Panc1 (cell line): Measurements from ENCODE around the gene SRGAP3.

Source experiments
- CTCF ChIP-seq: fragments of 450-650 bp; IDR thresholded peaks from 2 replicates; pipeline ENCODE4 v1.5.1; 2017; ENCODE audit warnings: mild to moderate bottlenecking
- POLR2AphosphoS5 ChIP-seq: IDR thresholded peaks from 2 replicates; pipeline ENCODE4 v1.6.1; 2012; ENCODE audit warnings: mild to moderate bottlenecking, low read depth, low read length, moderate library complexity
- TF ChIP-seq, protein P1 (sequence below), 2 experiments: IDR thresholded peaks; 2 replicates each; pipeline ENCODE4 v1.6.1; 2011 to 2012; ENCODE audit warnings: low read depth in 2 of 2, control low read depth in 1 of 2, low read length in 1 of 2, mild to moderate bottlenecking in 1 of 2, moderate library complexity in 1 of 2; ENCODE audit not compliant: insufficient read depth in 1 of 2

DNA sequence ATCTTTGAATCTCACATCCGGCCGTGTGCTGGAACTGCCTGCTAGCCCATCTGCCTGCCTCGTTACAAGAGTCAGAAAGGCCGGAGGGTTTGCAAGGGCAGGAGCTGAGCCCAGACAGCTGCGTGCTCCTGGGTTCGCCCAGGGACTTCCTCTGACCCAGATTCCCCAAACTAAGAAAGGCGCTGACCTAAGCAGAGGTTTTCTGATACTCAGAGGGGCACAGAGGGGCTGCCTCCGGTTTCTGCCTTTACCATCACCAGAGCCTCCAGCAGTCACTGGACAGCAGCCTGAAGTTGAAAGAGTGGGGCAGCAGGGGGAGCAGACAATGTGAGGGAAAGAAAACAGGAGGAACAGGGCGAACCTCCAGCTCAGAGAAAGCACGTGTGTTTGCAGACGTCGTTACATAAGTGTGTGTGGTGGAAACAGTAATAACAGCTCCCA is 252.7 kb downstream of the SRGAP3 start:
- no peak for TF ChIP-seq CTCF
- no peak for TF ChIP-seq POLR2AphosphoS5
- TF ChIP-seq, protein P1, sequence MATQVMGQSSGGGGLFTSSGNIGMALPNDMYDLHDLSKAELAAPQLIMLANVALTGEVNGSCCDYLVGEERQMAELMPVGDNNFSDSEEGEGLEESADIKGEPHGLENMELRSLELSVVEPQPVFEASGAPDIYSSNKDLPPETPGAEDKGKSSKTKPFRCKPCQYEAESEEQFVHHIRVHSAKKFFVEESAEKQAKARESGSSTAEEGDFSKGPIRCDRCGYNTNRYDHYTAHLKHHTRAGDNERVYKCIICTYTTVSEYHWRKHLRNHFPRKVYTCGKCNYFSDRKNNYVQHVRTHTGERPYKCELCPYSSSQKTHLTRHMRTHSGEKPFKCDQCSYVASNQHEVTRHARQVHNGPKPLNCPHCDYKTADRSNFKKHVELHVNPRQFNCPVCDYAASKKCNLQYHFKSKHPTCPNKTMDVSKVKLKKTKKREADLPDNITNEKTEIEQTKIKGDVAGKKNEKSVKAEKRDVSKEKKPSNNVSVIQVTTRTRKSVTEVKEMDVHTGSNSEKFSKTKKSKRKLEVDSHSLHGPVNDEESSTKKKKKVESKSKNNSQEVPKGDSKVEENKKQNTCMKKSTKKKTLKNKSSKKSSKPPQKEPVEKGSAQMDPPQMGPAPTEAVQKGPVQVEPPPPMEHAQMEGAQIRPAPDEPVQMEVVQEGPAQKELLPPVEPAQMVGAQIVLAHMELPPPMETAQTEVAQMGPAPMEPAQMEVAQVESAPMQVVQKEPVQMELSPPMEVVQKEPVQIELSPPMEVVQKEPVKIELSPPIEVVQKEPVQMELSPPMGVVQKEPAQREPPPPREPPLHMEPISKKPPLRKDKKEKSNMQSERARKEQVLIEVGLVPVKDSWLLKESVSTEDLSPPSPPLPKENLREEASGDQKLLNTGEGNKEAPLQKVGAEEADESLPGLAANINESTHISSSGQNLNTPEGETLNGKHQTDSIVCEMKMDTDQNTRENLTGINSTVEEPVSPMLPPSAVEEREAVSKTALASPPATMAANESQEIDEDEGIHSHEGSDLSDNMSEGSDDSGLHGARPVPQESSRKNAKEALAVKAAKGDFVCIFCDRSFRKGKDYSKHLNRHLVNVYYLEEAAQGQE (IDR thresholded peaks at IDR 0.05; ENCODE audit: insufficient read depth in 1 of 2, low read depth in 2 of 2, low read length in 1 of 2) = no peak
